GM06990 (cell line): ENCODE data around the gene B4GALNT3.

Experiments used
- DNase-seq: peaks from one replicate; pipeline ENCODE4 v3.0.0-alpha.2; 2011; ENCODE audit not compliant: insufficient read length; ENCODE audit errors: extremely low read depth
- H3K27me3 ChIP-seq: replicated peaks from 2 replicates; pipeline ENCODE4 v1.6.0; 2011; ENCODE audit warnings: low read length; ENCODE audit not compliant: control insufficient read depth, insufficient read depth
- H3K36me3 ChIP-seq: 2 replicates; pipeline ENCODE4 v1.5.1; 2011; ENCODE audit warnings: low read length; ENCODE audit not compliant: control insufficient read depth, insufficient read depth
- H3K4me3 ChIP-seq: replicated peaks from 2 replicates; pipeline ENCODE4 v1.5.1; 2011; ENCODE audit warnings: low read depth, mild to moderate bottlenecking, control low read depth, low read length
- TF ChIP-seq, protein P1 (sequence below): IDR thresholded peaks from 2 replicates; pipeline ENCODE4 v1.5.1; 2011; ENCODE audit warnings: low read length, control low read depth, mild to moderate bottlenecking, inconsistent platforms; ENCODE audit not compliant: insufficient read depth, poor library complexity, severe bottlenecking

Gene B4GALNT3

GRCh38 chr12:545835-546234 lies 86.1 kb downstream of the B4GALNT3 start:
- no peaks in the 10 kb centered on the region for H3K36me3 ChIP-seq
- H3K27me3 ChIP-seq: 0 out of 2 replicates have a peak, but pooled peaks cover 2% of the 10 kb centered on the region
- no peak for DNase-seq
- TF ChIP-seq, protein P1, sequence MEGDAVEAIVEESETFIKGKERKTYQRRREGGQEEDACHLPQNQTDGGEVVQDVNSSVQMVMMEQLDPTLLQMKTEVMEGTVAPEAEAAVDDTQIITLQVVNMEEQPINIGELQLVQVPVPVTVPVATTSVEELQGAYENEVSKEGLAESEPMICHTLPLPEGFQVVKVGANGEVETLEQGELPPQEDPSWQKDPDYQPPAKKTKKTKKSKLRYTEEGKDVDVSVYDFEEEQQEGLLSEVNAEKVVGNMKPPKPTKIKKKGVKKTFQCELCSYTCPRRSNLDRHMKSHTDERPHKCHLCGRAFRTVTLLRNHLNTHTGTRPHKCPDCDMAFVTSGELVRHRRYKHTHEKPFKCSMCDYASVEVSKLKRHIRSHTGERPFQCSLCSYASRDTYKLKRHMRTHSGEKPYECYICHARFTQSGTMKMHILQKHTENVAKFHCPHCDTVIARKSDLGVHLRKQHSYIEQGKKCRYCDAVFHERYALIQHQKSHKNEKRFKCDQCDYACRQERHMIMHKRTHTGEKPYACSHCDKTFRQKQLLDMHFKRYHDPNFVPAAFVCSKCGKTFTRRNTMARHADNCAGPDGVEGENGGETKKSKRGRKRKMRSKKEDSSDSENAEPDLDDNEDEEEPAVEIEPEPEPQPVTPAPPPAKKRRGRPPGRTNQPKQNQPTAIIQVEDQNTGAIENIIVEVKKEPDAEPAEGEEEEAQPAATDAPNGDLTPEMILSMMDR: no peak
- H3K4me3 ChIP-seq: no peak overlapping the region

DNA sequence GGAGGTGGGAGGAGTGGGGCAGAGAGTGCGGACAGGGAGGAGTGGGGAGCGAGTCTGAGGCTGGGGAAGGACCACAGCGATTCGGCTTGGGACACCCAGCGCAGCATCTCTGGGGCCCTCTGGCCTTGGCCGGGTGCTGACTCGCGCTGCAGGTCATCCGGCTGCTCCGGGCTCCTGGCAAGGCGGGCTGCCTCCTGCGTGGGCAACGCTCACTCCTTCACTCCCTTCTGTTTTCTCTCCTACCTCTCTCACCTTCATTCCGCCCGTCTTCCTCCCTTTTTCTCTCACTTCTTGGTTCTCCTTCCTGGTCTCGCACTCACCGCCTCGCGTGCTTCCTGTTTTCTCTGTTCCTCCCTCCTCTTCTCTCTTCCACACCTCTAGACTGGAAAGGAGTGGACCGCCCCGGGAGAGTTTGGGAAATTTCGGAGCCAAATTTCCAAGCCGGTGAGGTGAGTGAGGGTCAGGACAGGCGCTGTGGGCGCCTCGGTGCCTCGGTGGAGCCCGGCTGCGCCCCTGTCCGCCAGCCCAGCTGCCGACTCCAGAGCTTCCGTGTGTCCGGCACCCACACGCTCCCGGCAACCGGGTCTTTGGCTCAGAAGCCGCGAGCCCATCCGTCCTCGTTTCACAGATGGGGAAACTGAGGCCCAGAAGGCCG lies 86.7 kb downstream of the B4GALNT3 start:
- DNase-seq: no peak
- Histone ChIP-seq H3K36me3 (no peaks in the 10 kb centered on the region), H3K4me3 (no peak overlapping the region), H3K27me3 (peaks cover 2% of the 10 kb centered on the region; the same call in 1 of the 2 replicates)
- TF ChIP-seq, protein P1: no peak

DNA sequence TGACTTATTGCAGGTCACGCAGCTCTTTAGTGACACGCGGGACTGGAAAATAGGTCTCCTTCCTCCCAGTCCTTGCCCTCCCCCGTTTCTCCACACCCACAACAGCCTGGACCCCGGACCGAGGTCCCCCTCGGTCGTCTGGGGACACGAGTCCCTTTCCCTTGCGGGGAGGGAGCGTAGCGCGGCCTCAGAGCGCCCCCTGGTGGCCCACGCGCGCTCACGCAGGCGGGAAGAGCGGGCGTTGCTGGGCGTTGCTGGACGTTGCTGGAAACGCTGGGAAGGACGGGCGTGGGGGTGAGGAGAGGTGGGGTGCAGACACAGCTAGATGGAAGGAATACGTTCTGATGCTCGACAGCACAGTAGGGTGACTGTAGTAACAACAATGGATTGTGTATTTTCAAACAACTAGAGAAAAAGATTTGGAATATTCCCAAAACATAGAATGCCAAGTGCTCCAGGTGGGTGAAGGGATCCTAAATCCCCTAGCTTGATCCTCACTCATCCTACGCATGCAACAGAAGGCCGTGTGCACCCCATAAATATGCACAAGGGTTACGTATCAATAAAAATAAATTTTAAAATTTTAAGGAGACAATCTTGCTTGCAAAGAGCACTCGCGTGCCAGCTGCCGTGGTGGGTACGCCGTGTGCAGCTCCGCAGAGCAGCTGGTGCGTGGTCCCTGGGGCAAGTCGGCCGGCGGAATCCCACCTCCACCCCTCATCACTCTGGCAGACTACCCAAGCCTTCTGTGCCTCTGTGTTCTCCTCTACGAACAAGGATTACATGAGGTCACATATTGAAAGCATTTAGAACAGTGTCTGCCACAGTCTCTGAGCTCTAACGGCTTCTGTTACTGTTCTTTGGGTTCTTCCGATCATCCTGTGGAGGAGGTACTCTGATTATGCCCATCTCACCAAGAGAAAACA lies 87.4 kb downstream of the B4GALNT3 start:
- Histone ChIP-seq H3K4me3 (no peak overlapping the region), H3K27me3 (no peaks in the 10 kb centered on the region; the same call in 1 of the 2 replicates), H3K36me3 (no peaks in the 10 kb centered on the region)
- peak; percentile 68 for DNase-seq
- TF ChIP-seq, protein P1: peak; percentile 98

DNA sequence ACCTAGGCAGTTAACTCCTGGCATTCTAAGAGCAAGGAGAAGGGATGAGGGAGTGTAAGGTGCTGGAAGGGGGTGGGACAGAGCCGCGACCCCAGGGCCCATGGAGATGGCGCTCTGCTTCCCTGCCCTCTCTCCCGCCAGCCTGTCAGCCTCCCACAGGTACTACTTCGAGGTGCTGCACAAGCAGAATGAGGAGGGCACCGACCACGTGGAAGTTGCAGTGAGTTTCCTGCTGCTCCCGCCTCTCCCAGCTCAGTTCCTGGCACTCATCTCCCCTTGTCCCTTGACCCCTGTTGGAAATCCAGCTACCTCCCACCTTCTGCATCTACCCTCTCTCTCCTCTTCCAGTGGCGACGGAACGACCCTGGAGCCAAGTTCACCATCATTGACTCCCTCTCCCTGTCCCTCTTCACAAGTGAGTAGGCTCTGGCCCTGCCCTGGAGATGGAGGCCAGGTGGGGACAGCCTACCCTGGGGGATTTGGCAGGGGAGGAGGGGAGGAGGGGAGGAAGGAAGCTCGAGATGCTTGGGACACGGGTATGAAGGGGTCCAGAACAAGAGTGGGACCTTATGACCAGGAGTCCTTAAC lies 88.2 kb downstream of the B4GALNT3 start:
- DNase-seq: no peak
- no peaks in the 10 kb centered on the region for H3K36me3 ChIP-seq
- TF ChIP-seq, protein P1: no peak
- no peaks in the 10 kb centered on the region; the same call in none of the 2 replicates for H3K27me3 ChIP-seq
- no peak overlapping the region for H3K4me3 ChIP-seq

DNA sequence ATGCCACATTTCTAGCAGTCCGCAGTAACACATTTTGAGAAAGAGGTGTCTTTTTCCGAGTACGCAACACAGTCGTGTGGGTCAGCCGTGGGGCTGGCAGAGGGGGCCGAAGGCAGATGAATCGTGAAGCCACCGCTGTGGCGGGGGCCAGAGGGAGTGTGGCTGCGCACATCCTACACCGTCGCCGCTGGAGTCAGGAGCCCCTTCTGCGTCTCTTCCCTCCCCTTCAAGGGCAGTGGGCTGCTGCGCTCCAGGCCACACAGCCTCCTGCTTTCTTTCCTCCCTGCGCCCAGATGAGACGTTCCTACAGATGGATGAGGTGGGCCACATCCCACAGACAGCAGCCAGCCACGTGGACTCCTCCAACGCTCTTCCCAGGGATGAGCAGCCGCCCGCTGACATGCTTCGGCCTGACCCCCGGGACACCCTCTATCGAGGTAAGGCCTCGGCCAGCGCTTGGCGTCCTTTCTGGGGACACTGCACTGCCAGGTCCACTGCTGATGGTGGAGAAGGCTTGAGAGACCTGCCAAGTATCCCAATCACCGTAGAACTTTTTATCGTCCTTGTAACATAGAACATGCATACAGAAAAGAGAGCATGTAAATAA lies 89.8 kb downstream of the B4GALNT3 start:
- TF ChIP-seq, protein P1: no peak
- Histone ChIP-seq H3K4me3 (no peak overlapping the region), H3K36me3 (no peaks in the 10 kb centered on the region), H3K27me3 (no peaks in the 10 kb centered on the region; the same call in none of the 2 replicates)
- no peak for DNase-seq
